ENCODE results near the gene BICD1.

GRCh38 chr12:32080435-32080834 lies 26.2 kb upstream of the BICD1 start:
- TF ChIP-seq SUZ12 (IDR thresholded peaks at IDR 0.05; ENCODE audit: extremely low read depth, insufficient read depth, insufficient read length), result no peak
- no peak for TF ChIP-seq YY1 (IDR thresholded peaks at IDR 0.05; ENCODE audit: insufficient read depth, insufficient read length)
- no peak for TF ChIP-seq ZNF274 (IDR thresholded peaks at IDR 0.05; ENCODE audit: low read depth, low read length)

Data from NT2/D1 (cell line).